HG03432 (cell line): ENCODE data around the gene SLC35F1.

Experiments used
- ATAC-seq: cut with Tn5 transposase; IDR thresholded peaks from one replicate; pipeline ENCODE4 v1.9.1; 2021; ENCODE audit warnings: mild to moderate bottlenecking, moderate library complexity; ENCODE audit not compliant: unreplicated experiment

The SLC35F1 gene

DNA sequence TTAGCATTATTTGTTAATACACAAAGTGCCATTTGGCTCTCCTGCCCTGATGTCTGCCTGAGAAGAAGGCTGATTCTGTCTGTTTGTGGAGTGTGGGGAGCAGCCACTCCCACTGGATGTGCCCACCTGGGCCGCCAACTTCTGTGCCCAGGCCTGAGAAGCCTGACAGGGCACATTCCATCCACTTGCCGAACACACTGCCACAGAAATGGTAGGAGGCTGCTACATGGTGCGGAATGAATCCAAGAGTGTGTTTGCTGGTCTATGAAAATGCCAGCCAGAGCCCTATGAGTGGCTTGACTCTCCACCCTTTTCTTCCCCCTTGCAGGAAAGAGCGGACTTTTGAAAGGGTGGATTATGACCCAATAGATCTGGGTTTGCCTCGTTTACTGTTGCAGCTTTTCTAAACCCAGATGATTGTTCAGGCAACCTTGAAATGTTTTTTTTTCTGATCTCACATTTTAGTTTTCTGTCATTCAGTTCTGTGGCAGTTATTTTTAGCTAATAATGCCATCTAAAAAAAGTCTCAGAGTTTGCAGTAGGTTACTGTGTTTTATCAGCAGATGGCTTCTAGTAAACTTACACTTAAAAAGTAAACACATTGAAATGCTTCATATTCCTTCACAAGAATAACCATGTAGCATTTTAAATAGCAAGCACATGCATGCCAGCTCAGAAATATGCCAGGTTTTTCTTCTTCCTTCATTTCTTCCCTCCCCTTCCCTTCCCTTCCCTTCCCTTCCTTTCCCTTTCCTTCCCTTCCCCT, 196.5 kb downstream of the SLC35F1 start:
- ATAC-seq = no peak

DNA sequence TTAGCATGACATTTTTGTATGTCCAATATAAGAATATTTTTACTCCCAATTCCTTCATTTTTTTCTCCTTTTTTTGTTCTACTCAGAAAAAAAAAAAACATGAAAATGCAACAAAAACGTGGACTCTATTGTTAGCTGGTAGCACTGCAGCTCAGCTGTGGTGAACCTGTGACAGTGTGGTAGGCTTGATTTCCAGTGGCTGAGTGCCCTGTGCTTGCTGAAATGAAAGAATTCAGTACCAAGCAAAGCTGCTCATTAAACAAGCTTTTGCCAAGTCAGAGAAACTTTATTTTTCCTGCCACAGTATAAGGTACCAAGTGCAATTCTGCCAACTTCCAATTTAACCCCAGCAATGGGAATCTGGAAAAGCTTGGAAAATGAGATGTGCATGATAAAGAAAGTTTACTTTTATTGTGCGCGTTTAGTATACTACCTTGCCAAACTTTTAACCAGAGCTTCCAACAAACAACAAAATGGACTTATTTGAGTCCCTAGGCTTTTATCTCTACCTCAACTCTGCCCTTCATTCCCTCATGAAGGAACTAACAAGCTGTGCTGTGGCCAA, 215.2 kb downstream of the SLC35F1 start:
- ATAC-seq = no peak

DNA sequence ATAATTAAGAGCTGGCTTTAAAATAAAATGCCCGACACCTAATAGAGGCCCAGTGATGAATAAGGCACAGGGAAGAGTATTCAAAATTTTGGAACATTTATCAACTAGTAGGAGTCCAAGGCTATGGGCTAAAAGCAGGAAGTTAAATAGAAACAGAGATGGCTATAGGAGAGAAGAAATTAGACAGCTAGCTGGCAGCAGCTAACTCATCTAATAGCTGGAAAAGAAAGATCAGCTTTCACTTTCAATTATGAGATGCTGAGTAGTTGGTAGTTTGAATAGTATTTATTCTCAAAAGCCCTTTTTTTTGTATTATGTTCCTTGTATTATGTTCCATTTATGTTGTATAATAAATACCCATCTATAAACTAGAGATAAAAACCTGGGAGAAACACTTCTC, 215.7 kb downstream of the SLC35F1 start:
- ATAC-seq = no peak

DNA sequence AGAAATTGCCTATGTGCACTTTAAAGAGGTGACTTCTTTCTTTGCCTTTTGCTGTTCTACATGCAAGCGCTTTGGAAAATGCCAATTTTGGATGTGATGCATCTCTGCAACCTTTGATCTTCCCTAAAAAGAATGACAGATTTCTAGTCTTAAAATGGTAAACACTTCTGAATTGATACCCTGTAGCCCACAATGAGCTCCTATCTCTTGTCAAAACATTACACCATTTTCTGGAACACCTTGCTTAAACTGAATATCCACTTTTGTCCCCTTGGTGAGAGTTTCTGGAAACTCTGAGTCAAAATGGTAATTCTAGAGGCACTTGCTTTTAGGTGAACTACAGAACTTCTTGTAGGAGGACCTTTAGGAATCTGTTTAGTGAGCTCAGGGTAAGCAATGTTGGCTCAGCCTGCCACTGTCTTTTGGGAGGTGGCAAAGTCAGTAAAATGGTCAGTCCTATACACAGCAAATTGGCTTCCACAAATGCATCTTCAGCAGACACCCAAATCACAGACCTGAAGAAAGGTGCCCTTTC, 216.5 kb downstream of the SLC35F1 start:
- ATAC-seq = no peak

DNA sequence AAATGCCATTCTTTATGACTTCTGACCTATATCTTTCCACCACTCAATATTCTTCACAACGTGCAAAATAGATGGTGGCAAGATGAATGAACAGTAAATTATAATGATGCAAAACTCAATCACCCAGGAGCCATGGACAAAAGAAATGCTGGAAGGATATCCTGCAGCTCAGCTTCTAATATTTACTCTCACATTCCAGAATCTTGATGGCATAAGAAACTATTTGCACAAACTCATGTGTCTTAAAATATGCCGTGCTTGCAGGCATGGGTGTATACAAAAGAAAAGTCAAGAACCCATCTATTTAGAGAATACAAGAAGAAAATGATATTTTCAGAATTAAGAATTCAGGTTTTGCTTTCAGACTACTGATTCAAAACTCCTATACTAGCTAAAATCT, 217.8 kb downstream of the SLC35F1 start:
- no peak for ATAC-seq

DNA sequence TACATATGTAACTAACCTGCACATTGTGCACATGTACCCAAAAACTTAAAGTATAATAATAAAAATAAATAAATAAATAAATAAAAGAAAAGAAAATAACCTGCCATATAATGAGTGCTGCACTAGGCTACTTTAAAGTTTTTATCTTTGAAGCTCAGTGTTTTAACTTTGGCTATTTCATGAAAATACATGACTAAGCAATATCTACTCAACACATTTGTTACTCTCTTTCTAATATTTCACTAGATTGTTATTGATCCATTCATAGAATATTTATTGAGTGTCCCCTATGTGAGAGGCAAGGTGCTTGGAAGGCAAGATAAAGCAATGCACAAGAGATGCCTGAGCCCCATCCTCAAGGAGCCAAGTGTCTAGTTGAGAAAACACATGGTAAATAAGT, 221.7 kb downstream of the SLC35F1 start:
- ATAC-seq = no peak

DNA sequence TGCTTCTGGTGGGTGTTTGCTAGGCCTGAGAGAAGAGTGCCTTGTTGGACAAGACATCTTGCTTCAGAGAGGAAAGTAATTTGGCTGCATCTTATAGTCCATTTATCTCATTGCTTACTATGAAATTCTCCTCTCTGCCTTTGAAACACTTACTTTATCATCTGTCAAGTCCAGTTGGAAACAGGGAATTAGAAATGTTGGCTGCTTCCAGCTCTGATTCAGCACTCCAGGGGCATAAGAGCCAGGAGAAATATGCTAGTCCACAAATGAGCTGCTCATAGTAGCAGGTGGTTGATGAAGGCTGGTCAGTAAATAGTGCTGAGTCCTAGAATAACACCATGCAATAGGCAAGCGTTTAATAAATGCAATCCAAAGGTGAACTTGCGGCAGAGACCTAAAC, 227.1 kb downstream of the SLC35F1 start:
- no peak for ATAC-seq

DNA sequence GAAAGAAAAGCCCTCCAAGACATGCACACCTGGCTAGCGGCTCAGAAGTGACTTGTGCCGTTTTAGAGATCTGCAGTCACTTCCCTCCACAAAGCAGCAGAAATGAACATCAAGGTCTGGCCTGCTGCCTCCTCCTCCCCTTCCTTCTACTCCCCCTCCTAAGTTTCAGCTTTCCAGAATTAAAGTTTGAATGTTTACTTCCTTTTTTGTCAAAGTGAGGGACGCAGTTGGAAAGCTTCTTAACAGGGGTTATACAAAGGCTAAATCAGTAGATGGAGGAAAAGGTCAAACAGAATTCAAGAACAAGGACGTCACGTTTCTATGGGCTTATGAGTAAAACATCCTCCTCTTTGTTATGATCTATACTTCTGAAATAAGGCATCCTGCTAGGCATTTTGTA, 227.7 kb downstream of the SLC35F1 start:
- ATAC-seq = no peak

DNA sequence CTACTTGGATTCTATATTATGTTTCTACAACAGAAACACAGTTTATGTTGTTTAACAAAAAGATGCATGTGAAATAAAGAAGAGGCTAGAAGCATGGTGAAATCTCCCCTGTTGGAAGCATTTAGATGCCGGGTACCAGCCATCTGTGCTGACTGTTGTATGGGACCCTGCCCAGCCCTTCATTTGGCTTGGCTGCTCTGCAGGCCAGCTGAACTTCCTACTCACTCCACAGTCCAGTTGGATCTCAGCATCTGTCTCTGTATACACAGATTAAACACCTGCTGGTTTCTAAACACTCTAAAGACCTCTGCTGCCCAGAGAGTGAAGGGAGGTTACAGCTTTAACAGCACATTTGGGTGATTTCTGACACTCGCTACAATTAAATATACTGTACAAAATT, 228.3 kb downstream of the SLC35F1 start:
- ATAC-seq = no peak

DNA sequence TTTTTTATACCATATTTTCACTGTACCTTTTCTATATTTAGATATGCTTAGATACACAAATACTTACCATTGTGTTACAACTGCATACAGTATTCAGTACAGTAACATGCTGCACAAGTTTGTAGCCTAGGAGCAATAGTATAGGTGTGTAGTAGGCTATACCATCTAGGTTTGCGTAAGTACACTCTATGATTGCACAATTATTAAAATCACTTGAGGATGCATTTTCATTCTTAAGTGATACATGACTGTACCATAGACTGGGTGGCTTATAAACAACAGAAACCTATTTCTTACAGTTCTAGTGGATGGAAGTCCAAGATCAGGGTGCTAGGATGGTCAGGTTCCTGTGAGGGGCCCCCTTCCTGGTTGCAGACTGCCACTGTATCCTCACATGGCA, 234.1 kb downstream of the SLC35F1 start:
- ATAC-seq = no peak

DNA sequence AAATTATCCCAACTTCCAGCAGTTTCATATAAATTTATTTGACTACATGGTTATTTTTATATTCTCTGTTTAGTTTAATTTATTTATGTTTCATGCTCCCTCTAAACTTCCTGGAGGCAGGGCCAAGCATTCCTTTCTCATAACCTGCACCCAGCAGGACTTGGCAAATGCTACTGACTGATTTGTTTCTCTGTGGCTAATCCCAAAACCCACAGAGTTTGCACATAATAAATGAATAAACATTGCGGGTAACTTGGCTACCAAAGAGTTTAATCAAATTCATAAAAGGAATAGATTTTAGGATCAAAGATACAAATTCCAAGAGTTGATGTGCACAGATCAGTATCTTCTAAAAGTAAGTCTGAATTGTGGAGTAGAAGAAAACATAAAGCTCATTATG, 239.5 kb downstream of the SLC35F1 start:
- no peak for ATAC-seq

DNA sequence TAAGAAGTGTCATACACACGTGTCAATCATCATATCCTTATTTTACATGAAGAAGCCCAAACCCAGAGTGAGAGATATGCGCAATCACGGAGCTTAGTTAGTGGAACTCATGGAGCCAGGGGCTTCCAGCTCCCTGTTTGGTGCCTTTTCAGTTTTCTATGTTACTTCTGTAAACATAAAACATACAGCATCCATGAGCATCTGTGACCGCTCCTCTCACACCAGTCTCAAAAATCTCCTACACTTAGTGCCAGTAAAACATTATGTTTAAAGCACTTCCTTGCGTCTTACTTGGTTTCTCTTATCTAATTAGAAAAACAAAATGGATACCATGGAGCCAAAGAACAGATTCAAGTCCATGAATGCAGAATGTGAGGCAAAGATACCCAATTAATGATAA, 240.4 kb downstream of the SLC35F1 start:
- ATAC-seq = no peak

DNA sequence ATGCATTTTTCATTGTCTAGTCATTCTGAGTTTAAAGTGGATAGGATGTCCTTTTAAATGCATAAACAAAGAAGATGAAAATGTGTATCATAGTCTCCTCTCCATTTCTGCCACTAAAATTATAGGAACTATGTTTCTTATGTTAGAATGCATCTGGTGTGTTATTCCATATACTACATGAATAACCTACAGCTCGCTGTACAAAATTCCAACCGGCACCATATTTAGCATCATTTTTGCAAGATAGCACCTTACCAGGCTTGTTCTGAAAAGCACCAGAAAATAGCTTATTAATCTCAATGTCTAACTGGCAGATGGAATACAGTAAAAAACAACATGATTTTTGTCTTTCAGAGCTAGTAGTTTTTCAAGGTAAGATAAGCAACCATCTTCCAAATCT, 241.5 kb downstream of the SLC35F1 start:
- ATAC-seq = no peak

DNA sequence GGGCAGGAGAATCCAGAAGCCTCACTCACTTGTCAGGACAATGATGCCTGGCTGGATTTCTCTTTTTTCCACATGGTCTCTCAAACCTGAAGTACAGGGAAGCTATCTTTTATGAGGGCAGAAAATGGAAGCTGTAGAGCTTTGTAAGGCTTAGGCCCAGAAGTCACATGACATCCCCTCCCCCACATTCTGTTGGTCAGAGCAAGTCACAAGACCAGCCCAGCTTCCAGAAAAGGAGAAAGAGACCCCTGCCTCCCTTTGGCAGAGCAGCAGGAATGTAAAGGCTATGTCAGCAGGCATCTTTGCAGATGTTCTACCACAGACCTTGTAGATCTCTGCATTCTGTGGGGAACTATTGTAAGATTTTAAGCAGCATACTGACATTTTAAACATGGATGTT, 245.5 kb downstream of the SLC35F1 start:
- no peak for ATAC-seq

DNA sequence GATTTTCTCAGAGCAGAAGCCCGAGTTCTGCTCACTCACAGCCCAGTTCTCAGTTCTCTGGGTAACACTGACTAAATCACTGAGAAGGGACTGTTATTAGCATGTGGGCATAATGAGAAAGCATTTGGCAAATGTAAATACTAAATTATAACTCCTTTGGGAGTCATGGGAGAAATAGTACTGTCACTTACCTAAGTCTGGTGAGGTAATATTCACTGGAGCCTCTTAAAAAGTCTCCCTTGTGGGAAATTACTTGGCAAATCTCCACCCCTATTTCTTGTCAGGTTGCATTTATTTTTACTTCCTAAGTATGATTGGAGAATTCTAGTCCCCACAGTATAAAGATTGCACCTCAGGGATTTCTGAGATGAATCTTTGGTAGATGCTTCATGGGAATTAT, 254.3 kb downstream of the SLC35F1 start:
- no peak for ATAC-seq

DNA sequence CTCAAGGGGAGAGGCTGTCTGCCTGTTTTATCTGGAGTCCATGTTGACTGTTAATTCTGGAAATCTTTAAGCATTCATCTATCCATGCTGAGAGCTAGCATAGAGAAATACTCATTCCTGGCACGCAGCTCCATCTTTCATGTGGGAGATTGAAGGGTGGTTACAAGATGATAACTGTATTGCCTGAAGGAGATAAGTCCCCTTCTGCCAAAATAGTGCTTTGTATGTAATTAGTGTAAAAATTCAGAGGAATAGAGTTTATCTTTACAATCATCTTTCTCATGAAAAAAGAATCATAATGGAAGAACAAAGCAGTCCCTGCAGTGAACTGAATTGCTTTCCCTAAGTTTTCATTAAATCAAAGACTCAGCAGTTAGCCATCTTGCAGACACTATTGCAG, 256.5 kb downstream of the SLC35F1 start:
- ATAC-seq = no peak

DNA sequence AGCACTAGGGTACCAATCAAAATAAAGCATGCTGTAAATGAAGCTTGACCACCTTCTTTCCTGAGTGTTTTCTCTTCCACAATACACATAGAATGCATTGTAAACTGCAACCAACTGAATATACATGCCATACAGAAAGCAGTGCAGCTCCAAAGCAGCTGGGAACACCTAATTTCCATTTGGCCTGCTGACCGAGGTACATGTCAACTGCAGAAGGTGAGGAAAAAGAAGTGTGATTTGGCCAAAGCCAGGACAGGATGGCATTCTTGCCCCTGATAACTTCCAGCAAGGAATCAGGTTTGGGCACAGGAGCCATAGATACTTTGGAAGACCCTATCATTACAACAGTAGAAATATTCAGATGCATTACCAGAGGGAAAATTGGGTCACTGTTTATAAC, 258.4 kb downstream of the SLC35F1 start:
- ATAC-seq = no peak

DNA sequence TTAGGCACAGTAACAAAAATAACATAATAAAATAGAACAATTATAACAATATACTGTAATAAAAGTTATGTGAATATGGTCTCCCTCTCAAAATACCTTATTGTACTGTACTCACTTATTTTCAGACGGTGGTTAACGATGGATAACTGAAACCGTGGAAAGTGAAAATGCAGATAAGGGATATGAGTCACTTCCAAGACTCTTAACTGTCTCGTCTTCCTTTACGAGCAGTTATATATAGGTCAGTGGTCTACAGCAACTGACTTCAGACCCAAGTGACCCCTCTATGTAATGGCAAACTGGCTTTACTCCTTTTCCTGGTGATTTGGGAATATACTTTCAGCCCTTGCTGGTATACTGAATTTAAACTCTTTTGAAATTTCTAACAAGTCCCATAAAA, 261.4 kb downstream of the SLC35F1 start:
- no peak for ATAC-seq

DNA sequence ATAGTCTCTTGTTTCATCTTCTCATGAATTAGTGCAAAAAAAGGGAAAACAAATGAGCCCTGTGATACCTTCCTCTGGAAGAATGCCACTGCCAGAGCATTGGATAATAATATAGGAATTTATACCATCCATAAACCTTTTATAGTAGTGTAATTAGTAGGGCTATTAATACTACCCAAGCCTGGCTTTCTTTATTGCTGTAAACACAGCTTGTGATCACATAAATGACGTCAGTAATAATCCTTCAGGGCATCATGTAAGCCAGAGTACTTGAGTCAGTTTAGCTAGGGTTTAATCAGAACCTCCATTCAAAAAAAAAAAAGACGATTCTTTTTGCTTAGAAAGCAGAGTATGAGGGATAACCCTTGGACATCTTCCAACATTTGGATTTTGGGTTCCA, 264.8 kb downstream of the SLC35F1 start:
- ATAC-seq = no peak

DNA sequence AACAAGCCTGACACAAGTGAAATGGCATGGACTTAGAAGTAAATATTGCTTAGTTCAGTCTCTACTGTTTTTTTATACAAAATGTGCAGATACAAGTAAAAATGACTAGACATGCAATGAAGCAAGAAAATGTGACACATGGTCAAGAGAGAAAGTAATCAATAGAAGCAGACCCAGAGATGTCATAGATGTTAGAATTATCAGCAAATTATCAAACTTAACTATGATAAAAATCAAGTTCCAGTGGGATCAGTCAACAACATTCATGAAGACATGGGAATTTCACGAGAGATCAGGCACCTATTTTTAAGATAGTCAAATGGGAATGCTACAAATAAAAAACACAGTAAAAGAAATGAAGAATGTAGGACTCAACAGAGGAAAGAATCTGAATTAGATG, 267.0 kb downstream of the SLC35F1 start:
- ATAC-seq = no peak

DNA sequence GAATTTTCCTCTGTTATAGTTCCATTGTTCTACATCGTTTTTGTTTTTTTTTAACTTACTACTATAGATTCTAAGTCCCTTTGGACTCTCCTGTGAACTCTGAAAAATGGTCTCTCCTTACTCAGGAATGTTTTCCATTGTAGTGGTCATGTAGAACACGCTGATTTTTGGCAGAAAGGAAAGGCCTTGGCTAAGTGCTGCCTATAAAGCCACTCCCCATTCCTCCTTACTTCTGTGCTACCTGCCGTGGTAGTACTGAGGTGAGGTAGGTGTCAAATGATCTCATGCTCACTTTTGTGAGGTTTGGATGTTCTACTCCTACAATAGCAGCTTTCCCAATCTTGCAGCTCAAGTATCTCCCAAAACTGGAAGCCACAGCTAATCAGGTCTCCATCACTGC, 270.7 kb downstream of the SLC35F1 start:
- ATAC-seq = no peak

DNA sequence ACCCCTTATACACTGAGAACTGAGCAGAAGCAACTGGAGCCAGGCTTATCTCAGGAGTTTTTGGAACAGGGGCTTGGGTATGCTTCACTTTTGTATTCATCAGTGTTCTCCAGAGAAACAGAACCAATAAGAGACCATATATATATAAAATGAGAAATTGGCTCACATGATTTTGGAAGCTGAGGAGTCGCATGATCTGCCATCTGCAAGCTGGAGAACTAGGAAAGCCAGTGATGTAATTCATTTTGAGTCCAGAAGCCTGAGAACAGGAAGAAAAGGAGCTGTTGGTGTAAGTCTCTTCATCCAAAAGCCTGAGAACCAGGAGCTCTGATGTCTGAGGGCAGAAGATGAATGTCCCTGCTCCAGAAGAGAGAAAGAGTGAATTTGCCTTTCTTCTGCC, 272.0 kb downstream of the SLC35F1 start:
- ATAC-seq = no peak
